ENCODE data around the gene DECR2. TPM values are rescaled to one million over a fixed set of nuclear protein-coding genes. Genes with fewer than 3 reads are reported as not detected.

Gene DECR2
- polyA plus RNA-seq, 3 donors = 5.7 to 12.8 (median 8.7) TPM

GRCh38 chr16:454397-454940 is 52.8 kb downstream of the DECR2 start:
- DNase-seq = no peak
- Histone ChIP-seq H3K27ac (ENCODE audit: low read depth in 1 of 2, low read length in 2 of 2) (no peak overlapping the region), H3K4me2 (replicated peaks; ENCODE audit: extremely low read depth, low read length, poor library complexity, severe bottlenecking) (no peak overlapping the region), H3K27me3 (ENCODE audit: control insufficient read depth in 2 of 2, insufficient read depth in 2 of 2, low read length in 2 of 2) (no peaks in the 10 kb centered on the region), H3K4me3 (replicated peaks in 1 of 3; ENCODE audit: low read depth in 2 of 3, low read length in 3 of 3) (no peak overlapping the region), H4K20me1 (ENCODE audit: insufficient read depth, low read length) (no peaks in the 10 kb centered on the region), H2AFZ (ENCODE audit: insufficient read depth, low read depth, low read length, poor library complexity, severe bottlenecking) (no peak overlapping the region), H3K9me3 (replicated peaks in 1 of 2; ENCODE audit: control insufficient read depth in 1 of 2, insufficient read depth in 1 of 2, low read length in 2 of 2) (no peaks in the 10 kb centered on the region), H3K36me3 (replicated peaks in 1 of 2; ENCODE audit: control insufficient read depth in 1 of 2, insufficient read depth in 2 of 2, low read length in 2 of 2) (no peaks in the 10 kb centered on the region), H3K9ac (ENCODE audit: insufficient read depth, low read length, poor library complexity, severe bottlenecking) (no peak overlapping the region), H3K4me1 (ENCODE audit: control insufficient read depth in 1 of 2, insufficient read depth in 2 of 2, low read length in 2 of 2) (peaks cover 6 to 7% of the 10 kb centered on the region in 2 donors), H3K79me2 (ENCODE audit: insufficient read depth, low read length) (no peaks in the 10 kb centered on the region)
- intact Hi-C loops (cut with micrococcal nuclease) = no loop called here
- H3K27me3 Mint-ChIP-seq (ENCODE audit: low read depth in 3 of 3) = peaks cover 0 to 3% (median 0%) of the 10 kb centered on the region in 3 donors
- TF ChIP-seq, protein P1, sequence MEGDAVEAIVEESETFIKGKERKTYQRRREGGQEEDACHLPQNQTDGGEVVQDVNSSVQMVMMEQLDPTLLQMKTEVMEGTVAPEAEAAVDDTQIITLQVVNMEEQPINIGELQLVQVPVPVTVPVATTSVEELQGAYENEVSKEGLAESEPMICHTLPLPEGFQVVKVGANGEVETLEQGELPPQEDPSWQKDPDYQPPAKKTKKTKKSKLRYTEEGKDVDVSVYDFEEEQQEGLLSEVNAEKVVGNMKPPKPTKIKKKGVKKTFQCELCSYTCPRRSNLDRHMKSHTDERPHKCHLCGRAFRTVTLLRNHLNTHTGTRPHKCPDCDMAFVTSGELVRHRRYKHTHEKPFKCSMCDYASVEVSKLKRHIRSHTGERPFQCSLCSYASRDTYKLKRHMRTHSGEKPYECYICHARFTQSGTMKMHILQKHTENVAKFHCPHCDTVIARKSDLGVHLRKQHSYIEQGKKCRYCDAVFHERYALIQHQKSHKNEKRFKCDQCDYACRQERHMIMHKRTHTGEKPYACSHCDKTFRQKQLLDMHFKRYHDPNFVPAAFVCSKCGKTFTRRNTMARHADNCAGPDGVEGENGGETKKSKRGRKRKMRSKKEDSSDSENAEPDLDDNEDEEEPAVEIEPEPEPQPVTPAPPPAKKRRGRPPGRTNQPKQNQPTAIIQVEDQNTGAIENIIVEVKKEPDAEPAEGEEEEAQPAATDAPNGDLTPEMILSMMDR (IDR thresholded peaks at IDR 0.05) = no peak
- H3K36me3 Mint-ChIP-seq = no peaks in the 10 kb centered on the region
- no peak overlapping the region for H3K4me3 Mint-ChIP-seq
- H3K4me1 Mint-ChIP-seq = peaks cover 10% of the 10 kb centered on the region
- peaks cover 0 to 3% (median 0%) of the 10 kb centered on the region in 7 donors for H3K9me3 Mint-ChIP-seq
- WGBS (ENCODE audit: insufficient coverage) = 97% methylated on average over 10 of the region's 13 CpGs
- peak overlapping the region in 1 of 7 donors; percentile 46 for H3K27ac Mint-ChIP-seq

GRCh38 chr16:455453-455852 is 53.8 kb downstream of the DECR2 start:
- Histone ChIP-seq H2AFZ (ENCODE audit: insufficient read depth, low read depth, low read length, poor library complexity, severe bottlenecking) (no peak overlapping the region), H3K4me1 (ENCODE audit: control insufficient read depth in 1 of 2, insufficient read depth in 2 of 2, low read length in 2 of 2) (peaks cover under 1% of the 10 kb centered on the region in 2 donors), H3K4me3 (replicated peaks in 1 of 3; ENCODE audit: low read depth in 2 of 3, low read length in 3 of 3) (no peak overlapping the region), H3K9ac (ENCODE audit: insufficient read depth, low read length, poor library complexity, severe bottlenecking) (no peak overlapping the region), H3K79me2 (ENCODE audit: insufficient read depth, low read length) (no peaks in the 10 kb centered on the region), H3K9me3 (replicated peaks in 1 of 2; ENCODE audit: control insufficient read depth in 1 of 2, insufficient read depth in 1 of 2, low read length in 2 of 2) (no peaks in the 10 kb centered on the region), H4K20me1 (ENCODE audit: insufficient read depth, low read length) (no peaks in the 10 kb centered on the region), H3K36me3 (replicated peaks in 1 of 2; ENCODE audit: control insufficient read depth in 1 of 2, insufficient read depth in 2 of 2, low read length in 2 of 2) (no peaks in the 10 kb centered on the region), H3K27me3 (ENCODE audit: control insufficient read depth in 2 of 2, insufficient read depth in 2 of 2, low read length in 2 of 2) (no peaks in the 10 kb centered on the region), H3K27ac (ENCODE audit: low read depth in 1 of 2, low read length in 2 of 2) (no peak overlapping the region), H3K4me2 (replicated peaks; ENCODE audit: extremely low read depth, low read length, poor library complexity, severe bottlenecking) (no peak overlapping the region)
- H3K9me3 Mint-ChIP-seq = peaks cover 0 to 3% (median 0%) of the 10 kb centered on the region in 7 donors
- intact Hi-C loops (cut with micrococcal nuclease) = no loop called here
- no peaks in the 10 kb centered on the region for H3K36me3 Mint-ChIP-seq
- H3K4me3 Mint-ChIP-seq = no peak overlapping the region
- H3K27me3 Mint-ChIP-seq (ENCODE audit: low read depth in 3 of 3) = peaks cover 0 to 3% (median 0%) of the 10 kb centered on the region in 3 donors
- no peak overlapping the region for H3K27ac Mint-ChIP-seq
- DNase-seq = no peak
- WGBS (ENCODE audit: insufficient coverage) = 97% methylated on average over 4 of the region's 12 CpGs
- peaks cover 4% of the 10 kb centered on the region for H3K4me1 Mint-ChIP-seq
- TF ChIP-seq, protein P1 (IDR thresholded peaks at IDR 0.05) = no peak
